Measurements from ENCODE around the gene SMAD7. TPM values are rescaled to one million over a fixed set of nuclear protein-coding genes. Genes with fewer than 3 reads are reported as not detected.
"Not testable (repeated sequence)": the region's sequence is repeated elsewhere in the genome, so short reads cannot be mapped to it uniquely, and the experiment has no call there.

SMAD7 gene
- total RNA-seq, 1 donor from 2014 or later, result 9.0 TPM

DNA sequence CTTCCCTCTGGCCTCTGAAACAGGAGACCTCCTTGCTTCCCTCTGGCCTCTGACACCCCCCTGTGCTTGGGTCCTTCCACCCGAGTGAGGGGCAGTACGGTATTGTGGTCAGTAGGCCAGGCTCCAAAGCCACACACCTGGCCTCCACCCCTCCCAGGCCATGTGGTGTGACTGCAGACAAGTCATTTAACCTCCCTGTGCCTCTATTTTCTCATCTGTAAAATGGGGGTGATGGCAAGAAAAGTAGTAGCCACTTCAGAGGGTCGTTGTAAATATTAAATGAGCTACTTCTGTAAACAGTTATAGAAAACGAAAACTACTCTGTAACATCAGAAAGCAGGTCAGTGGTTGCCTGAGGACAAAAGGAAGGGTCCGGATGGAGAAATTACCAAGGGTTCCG, 74.2 kb downstream of the SMAD7 start:
- DNase-seq, result no peak

DNA sequence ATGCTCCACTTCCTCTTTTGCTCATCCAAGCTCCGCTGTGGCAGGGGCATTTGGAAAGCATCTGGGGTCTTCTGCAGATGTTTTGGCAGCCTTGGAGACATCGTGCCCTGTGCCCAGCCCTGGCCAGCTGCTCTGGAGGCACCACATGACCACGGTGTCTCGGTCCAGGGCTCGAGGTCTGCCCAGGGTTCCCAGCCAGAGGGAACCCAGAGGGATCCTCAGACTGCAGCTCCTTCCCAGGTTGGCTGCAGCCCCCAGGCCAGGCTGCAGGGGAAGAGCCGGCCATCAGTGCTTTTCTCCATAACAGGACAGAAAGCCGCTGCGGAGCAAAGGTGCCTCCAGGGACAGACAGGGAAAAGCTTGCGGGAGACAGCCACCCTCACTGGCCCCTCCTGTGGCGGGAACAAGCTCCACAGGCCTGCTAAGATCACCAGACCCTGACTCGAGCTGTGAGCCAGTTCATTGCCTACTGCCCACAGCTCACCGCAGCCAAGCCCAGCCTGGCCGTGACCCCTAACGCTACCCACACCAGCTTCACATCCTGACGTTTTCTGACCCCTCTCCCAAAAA, 74.7 kb downstream of the SMAD7 start:
- DNase-seq, result no peak

DNA sequence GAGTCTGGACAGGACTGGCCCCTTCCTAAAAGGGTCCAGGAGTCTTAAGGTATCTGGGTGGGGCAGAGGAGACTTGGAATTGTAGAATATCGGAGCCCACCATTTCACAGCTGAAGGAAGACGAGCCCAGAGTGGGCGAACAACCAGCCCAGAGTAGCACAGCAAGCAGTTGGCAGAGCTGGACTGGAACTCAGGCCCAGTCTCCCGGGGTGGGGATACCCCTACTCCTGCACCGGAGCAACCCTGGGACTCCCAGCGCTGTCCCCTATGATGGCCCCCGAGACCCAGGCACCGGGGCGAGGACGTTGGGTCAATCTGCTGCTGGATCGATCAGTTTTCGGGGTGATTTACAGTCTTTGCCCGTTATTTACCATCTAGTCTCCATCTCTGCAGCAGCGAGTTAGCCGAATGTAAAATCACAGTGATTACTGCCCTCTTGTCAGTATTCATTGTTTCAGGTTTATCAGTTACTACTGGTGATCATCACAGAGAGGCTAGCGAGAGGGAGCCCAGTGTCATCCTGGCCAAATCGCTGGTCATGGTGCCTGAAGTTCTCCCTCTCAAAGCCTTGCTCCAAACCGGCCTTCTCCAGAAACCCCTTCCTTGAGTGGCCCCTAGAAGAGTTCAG, 75.3 kb downstream of the SMAD7 start:
- no peak for DNase-seq

DNA sequence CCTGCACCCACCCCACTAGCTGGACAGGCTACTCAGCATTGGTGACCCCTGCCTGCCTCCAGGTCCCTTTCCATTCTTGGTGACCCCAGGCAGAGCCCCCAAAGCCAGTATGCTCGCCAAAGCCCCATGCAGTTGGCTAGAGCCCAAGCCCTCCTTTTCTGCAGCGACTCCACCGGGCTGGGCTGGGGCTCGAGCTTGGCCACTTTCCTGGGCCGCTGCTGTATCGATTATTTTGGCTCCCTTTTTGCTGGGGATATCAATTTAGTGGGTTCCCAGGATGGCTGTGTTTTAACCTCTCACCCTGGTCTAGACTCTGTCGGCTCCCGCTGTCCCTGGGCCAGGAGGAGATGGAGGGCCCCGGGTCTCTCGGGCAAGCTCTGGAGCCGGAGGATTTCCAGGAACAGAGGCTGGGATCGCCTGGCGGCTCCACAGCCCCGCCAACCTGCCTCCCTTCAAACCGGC, 76.0 kb downstream of the SMAD7 start:
- DNase-seq, result no peak

DNA sequence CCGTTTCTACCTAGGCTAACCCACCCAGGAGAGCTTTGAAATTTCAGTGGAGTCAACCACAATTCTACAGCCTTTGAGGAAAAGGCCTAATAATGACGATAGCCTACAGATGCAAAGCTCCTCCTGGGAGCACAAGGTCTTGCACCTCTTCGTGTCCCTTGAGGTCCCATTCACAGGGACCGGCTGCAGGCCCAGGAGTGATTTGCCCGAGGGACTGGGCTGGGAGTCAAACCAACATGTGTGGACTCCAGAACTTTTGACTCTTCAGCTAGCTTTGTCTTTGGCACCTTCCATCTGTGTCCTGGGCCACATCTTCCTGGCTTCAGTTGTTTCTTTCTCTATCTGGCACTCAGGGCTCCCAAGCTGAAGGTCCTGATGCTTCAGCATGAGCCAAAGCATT, 76.5 kb downstream of the SMAD7 start:
- no peak for DNase-seq

DNA sequence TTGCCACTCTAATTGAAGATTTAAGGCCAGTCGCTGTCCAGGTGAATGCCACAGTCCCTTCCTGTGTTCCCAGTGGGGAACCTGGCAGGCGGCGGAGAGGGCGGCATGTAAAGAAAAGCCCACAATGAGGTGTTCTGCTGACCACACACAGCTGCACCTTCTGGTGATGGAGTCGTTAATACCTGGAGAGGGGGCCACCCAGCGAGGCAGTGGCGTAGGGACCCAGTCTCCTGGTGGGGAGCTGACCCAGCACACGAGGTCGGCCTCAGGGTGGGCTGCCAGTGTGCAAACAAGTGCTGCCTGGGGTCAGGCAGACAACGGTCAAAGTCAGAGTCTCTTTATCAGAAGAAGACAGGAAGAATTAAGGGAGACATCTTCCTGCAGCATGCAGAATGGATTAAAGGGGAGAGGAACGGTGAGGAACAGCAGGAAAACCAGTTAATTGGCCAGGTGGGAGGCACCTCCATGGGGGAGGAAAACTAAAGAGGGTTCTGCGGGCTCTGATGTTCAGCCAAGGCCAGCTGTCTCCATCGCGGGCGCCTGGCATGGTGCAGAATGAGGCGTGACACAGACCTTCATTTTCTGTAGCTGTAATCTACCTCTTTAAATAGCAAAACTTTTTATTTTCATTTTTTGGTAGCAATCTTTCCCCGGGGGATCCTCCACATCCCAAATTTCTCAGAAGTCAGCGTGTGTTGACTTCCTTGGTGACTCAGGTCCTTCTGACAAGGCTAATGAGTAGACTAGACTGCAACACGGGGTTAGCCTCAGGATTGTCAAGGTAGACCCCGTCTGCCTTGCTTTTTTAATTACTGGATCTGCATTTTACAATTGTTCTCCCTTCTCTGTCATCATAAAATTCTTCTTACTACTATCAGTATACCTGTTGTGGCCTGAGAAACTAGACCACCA, 78.3 kb downstream of the SMAD7 start:
- no peak for DNase-seq

DNA sequence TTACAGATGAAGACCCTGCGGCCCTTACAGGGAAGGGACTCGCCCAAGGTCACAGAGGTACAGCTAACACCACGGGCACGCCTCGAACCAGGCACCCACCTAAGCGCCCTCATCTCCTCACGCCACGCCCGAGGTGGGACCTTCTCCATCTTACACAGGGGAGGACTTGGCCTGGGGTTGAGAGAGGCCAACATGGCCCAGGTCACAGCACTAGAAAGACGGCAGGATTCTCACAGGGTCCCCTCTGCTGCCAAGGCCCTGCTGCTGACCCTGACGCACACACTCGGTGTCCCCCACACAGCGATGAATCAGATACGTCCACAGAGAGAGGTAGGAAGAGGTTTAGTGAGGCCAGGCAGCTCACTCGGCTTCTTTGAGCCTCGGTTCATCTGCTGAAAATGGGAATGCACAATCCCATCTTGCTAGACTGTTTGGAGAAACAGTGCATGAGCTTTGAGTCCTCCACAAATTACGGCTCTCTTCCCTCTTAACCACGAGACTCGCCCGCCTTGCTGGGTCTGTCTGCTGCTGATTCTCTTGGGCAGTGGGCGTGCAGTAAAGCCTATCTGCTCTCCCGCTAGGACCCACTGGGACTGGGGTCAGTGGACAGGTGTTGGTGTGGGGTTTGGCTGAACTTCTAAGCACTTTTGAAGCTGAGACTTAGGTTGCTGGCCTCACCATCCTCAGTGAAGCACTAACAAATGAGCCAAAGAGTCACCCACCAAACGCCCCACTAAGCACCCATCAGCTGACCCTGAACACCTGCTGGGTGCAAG, 79.2 kb downstream of the SMAD7 start:
- DNase-seq, result no peak

DNA sequence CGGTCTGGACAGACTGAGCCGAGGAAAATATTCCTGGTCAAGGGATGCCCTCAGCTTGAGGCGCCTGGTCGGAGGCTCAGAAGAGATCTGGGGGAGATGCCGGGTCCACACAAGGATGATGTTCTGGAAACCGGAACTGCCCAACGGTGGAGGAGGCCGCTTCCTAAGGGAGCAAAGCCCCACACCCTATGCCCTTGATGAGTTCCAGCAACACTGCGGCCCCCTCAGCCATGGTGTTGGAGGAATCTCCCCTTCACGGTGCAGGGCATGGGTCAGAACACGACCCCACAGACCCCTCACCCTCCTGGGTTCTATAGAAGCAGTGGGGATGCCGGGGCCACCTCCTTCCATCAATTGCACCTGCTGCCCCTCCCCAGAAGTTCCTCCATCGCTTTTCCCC, 79.8 kb downstream of the SMAD7 start:
- not testable (repeated sequence) for DNase-seq
